Liver (tissue), 9 donors: Measurements from ENCODE around the gene CCNC. TPM values are rescaled to one million over a fixed set of nuclear protein-coding genes. Genes with fewer than 3 reads are reported as not detected.

Experiments used
- DNase-seq: peaks from one replicate; pipeline ENCODE4 v3.0.0-alpha.2; 2017; ENCODE audit warnings: low spot score
- H3K27ac ChIP-seq, 2 donors: one replicate each; pipeline ENCODE4 v1.7.0; 2013; ENCODE audit warnings: inconsistent platforms in 2 of 2, low read length in 2 of 2, control low read depth in 1 of 2, low read depth in 1 of 2, mild to moderate bottlenecking in 1 of 2
- H3K27me3 ChIP-seq, 4 donors: one replicate each; pipeline versions ENCODE4 v1.6.1 to v1.7.0; 2013; ENCODE audit warnings: low read length in 3 of 4, inconsistent platforms in 1 of 4, mild to moderate bottlenecking in 1 of 4, moderate library complexity in 1 of 4; ENCODE audit not compliant: control insufficient read depth in 4 of 4, insufficient read depth in 4 of 4
- H3K36me3 ChIP-seq, 4 donors: one replicate each; pipeline versions ENCODE4 v1.6.1 to v1.7.0; 2013; ENCODE audit warnings: low read length in 3 of 4, mild to moderate bottlenecking in 3 of 4, low read depth in 1 of 4, moderate library complexity in 1 of 4; ENCODE audit not compliant: control insufficient read depth in 4 of 4, insufficient read depth in 3 of 4
- H3K4me1 ChIP-seq, 4 donors: one replicate each; pipeline versions ENCODE4 v1.6.1 to v1.7.0; 2013; ENCODE audit warnings: low read length in 3 of 4, mild to moderate bottlenecking in 3 of 4, moderate library complexity in 1 of 4; ENCODE audit not compliant: control insufficient read depth in 4 of 4, insufficient read depth in 4 of 4
- H3K4me3 ChIP-seq, 3 donors: one replicate each; pipeline versions ENCODE4 v1.6.1 to v1.7.0; 2013; ENCODE audit warnings: low read length in 3 of 3, control low read depth in 1 of 3, low read depth in 1 of 3, mild to moderate bottlenecking in 1 of 3
- H3K9ac ChIP-seq, 2 donors: one replicate each; pipeline ENCODE4 v1.7.0; 2013; ENCODE audit warnings: low read length in 2 of 2, mild to moderate bottlenecking in 2 of 2, moderate library complexity in 2 of 2, control low read depth in 1 of 2, low read depth in 1 of 2
- H3K9me3 ChIP-seq, 4 donors: one replicate each; pipeline versions ENCODE4 v1.6.1 to v1.7.0; 2013; ENCODE audit warnings: low read length in 3 of 4; ENCODE audit not compliant: control insufficient read depth in 4 of 4
- CTCF ChIP-seq: fragments of 150-350 bp; IDR thresholded peaks from 2 replicates; pipeline ENCODE4 v1.5.1; 2017; ENCODE audit warnings: improper control_type of control experiment, low read depth, low read length; ENCODE audit not compliant: missing input control
- EGR1 ChIP-seq, 2 donors: IDR thresholded peaks; 2 replicates each; pipeline ENCODE4 v1.6.1; 2016 to 2018; ENCODE audit warnings: antibody characterized with exemption in 2 of 2, low read depth in 2 of 2
- FOXA1 ChIP-seq: IDR thresholded peaks from 2 replicates; pipeline ENCODE4 v1.6.1; 2016; ENCODE audit warnings: antibody characterized with exemption
- FOXA2 ChIP-seq: IDR thresholded peaks from 2 replicates; pipeline ENCODE4 v1.6.1; 2016; ENCODE audit warnings: antibody characterized with exemption
- GABPA ChIP-seq, 2 donors: IDR thresholded peaks in 1 of 2; conservative IDR thresholded peaks in 1 of 2; 2 replicates each; pipeline ENCODE4 v1.6.1; 2016; ENCODE audit warnings: antibody characterized with exemption in 2 of 2, mild to moderate bottlenecking in 1 of 2, moderate library complexity in 1 of 2
- HNF4G ChIP-seq: IDR thresholded peaks from 2 replicates; pipeline ENCODE4 v1.6.1; 2016; ENCODE audit warnings: antibody characterized with exemption
- JUND ChIP-seq, 2 donors: IDR thresholded peaks; 2 replicates each; pipeline ENCODE4 v1.6.1; 2016; ENCODE audit warnings: antibody characterized with exemption in 2 of 2
- NR2F2 ChIP-seq: IDR thresholded peaks from 2 replicates; pipeline ENCODE4 v1.6.1; 2016; ENCODE audit warnings: antibody characterized with exemption
- RAD21 ChIP-seq, 2 donors: IDR thresholded peaks; 2 replicates each; pipeline ENCODE4 v1.6.1; 2016; ENCODE audit warnings: antibody characterized with exemption in 2 of 2, mild to moderate bottlenecking in 2 of 2
- REST ChIP-seq: IDR thresholded peaks from 2 replicates; pipeline ENCODE4 v1.6.1; 2016; ENCODE audit warnings: antibody characterized with exemption, mild to moderate bottlenecking
- RXRA ChIP-seq, 2 donors: IDR thresholded peaks; 2 replicates each; pipeline ENCODE4 v1.6.1; 2017 to 2018; ENCODE audit warnings: antibody characterized with exemption in 2 of 2, mild to moderate bottlenecking in 1 of 2
- SP1 ChIP-seq: IDR thresholded peaks from 2 replicates; pipeline ENCODE4 v1.6.1; 2018; ENCODE audit warnings: antibody characterized with exemption, mild to moderate bottlenecking
- TAF1 ChIP-seq: conservative IDR thresholded peaks from 2 replicates; pipeline ENCODE4 v1.6.1; 2016; ENCODE audit warnings: antibody characterized with exemption, mild to moderate bottlenecking
- ZBTB33 ChIP-seq: IDR thresholded peaks from 2 replicates; pipeline ENCODE4 v1.6.1; 2016; ENCODE audit warnings: antibody characterized with exemption
- whole genome bisulfite sequencing: extraction: QIAGEN DNeasy Blood & Tissue Kit; methylation state at CpG from one replicate; pipeline ENCODE4 v1.1.7; 2013; 5-methylcytosine and 5-hydroxymethylcytosine counted together
- polyA plus RNA-seq, 2 donors: library from polyadenylated mRNA; stranded (reverse) in 1 of 2; unstranded in 1 of 2; fragments of 200-250 nt in 1 of 2; fragments of >200 nt in 1 of 2; fragmentation: Nextera tagmentation in 1 of 2; extraction: Ambion mirVana in 1 of 2; gene quantifications; one replicate each; pipeline versions ENCODE4 v1.2.1 to v1.2.3, GENCODE V29; 2013 to 2015
- total RNA-seq, 2 donors: library from RNA; depleted of rRNA; stranded (reverse); fragments of >200 nt; gene quantifications; one replicate each; pipeline ENCODE4 v1.2.3, GENCODE V29; 2014
- TF ChIP-seq, protein P1 (sequence below): IDR thresholded peaks from 2 replicates; pipeline ENCODE4 v1.6.1; 2016; ENCODE audit warnings: antibody characterized with exemption
- TF ChIP-seq, protein P2 (sequence below): IDR thresholded peaks from 2 replicates; pipeline ENCODE4 v1.6.1; 2016; ENCODE audit warnings: antibody characterized with exemption
- donor health status: healthy.
- donor health status: healthy.
- donor health status: healthy.
- donor health status: healthy.
- donor health status: healthy.

The CCNC gene
- total and polyA plus RNA-seq, 4 donors, result 32.9 to 80.7 (median 47.8) TPM

GRCh38 chr6:99605911-99606655 lies 37.6 kb upstream of the CCNC start:
- H3K4me3 ChIP-seq, result no peak overlapping the region

GRCh38 chr6:99605074-99605734 lies 36.7 kb upstream of the CCNC start:
- 11% methylated on average over 20 of the region's 20 CpGs for WGBS
- no peak for DNase-seq

More at GRCh38 chr6:99605911-99606655, 37.6 kb upstream of the CCNC start:
- TF ChIP-seq RXRA (IDR thresholded peaks at IDR 0.05), result no peak
- no peak for TF ChIP-seq RAD21 (IDR thresholded peaks at IDR 0.05)
- TF ChIP-seq HNF4G, result no peak
- TF ChIP-seq SP1, result no peak
- no peak for TF ChIP-seq FOXA2
- TF ChIP-seq EGR1 (IDR thresholded peaks at IDR 0.05; ENCODE audit: low read depth in 2 of 2), result no peak
- no peak for TF ChIP-seq TAF1
- TF ChIP-seq, protein P1, sequence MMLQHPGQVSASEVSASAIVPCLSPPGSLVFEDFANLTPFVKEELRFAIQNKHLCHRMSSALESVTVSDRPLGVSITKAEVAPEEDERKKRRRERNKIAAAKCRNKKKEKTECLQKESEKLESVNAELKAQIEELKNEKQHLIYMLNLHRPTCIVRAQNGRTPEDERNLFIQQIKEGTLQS, result no peak
- TF ChIP-seq CTCF, result no peak
- TF ChIP-seq NR2F2, result no peak
- TF ChIP-seq GABPA (IDR thresholded peaks at IDR 0.05 in 1 of 2, conservative IDR thresholded peaks at IDR 0.05 in 1 of 2), result no peak
- Histone ChIP-seq H3K9ac (no peak overlapping the region), H3K27ac (no peak overlapping the region), H3K4me1 (peaks cover 9 to 26% (median 17%) of the 10 kb centered on the region in 4 donors), H3K27me3 (peaks cover 22 to 42% (median 31%) of the 10 kb centered on the region in 4 donors), H3K9me3 (no peaks in the 10 kb centered on the region), H3K36me3 (no peaks in the 10 kb centered on the region)
- DNase-seq, result no peak
- WGBS, result 11% methylated on average over 16 of the region's 16 CpGs

More at GRCh38 chr6:99605074-99605734, 36.7 kb upstream of the CCNC start:
- Histone ChIP-seq H3K36me3 (no peaks in the 10 kb centered on the region), H3K4me3 (no peak overlapping the region), H3K27me3 (peaks cover 22 to 44% (median 34%) of the 10 kb centered on the region in 4 donors), H3K4me1 (peaks cover 9 to 26% (median 17%) of the 10 kb centered on the region in 4 donors), H3K27ac (no peak overlapping the region), H3K9me3 (no peaks in the 10 kb centered on the region), H3K9ac (no peak overlapping the region)
- TF ChIP-seq RAD21 (IDR thresholded peaks at IDR 0.05), result no peak
- no peak for TF ChIP-seq FOXA2
- TF ChIP-seq NR2F2, result no peak
- TF ChIP-seq, protein P1, result no peak
- no peak for TF ChIP-seq JUND (IDR thresholded peaks at IDR 0.05)
- no peak for TF ChIP-seq TAF1
- no peak for TF ChIP-seq HNF4G
- TF ChIP-seq, protein P2, sequence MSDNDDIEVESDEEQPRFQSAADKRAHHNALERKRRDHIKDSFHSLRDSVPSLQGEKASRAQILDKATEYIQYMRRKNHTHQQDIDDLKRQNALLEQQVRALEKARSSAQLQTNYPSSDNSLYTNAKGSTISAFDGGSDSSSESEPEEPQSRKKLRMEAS, result no peak
- no peak for TF ChIP-seq FOXA1
- no peak for TF ChIP-seq EGR1 (IDR thresholded peaks at IDR 0.05; ENCODE audit: low read depth in 2 of 2)
- TF ChIP-seq ZBTB33, result no peak
- TF ChIP-seq CTCF, result no peak
- no peak for TF ChIP-seq REST
